GM06990 (cell line): Measurements from ENCODE around the gene TMCO6.
"Not testable (repeated sequence)": the region's sequence is repeated elsewhere in the genome, so short reads cannot be mapped to it uniquely, and the experiment has no call there.

Experiments
- DNase-seq: peaks from one replicate; pipeline ENCODE4 v3.0.0-alpha.2; 2011; ENCODE audit not compliant: insufficient read length; ENCODE audit errors: extremely low read depth
- H3K27me3 ChIP-seq: replicated peaks from 2 replicates; pipeline ENCODE4 v1.6.0; 2011; ENCODE audit warnings: low read length; ENCODE audit not compliant: control insufficient read depth, insufficient read depth
- H3K36me3 ChIP-seq: 2 replicates; pipeline ENCODE4 v1.5.1; 2011; ENCODE audit warnings: low read length; ENCODE audit not compliant: control insufficient read depth, insufficient read depth
- H3K4me3 ChIP-seq: replicated peaks from 2 replicates; pipeline ENCODE4 v1.5.1; 2011; ENCODE audit warnings: low read depth, mild to moderate bottlenecking, control low read depth, low read length
- CTCF ChIP-seq: IDR thresholded peaks from 2 replicates; pipeline ENCODE4 v1.5.1; 2011; ENCODE audit warnings: low read length, control low read depth, mild to moderate bottlenecking, inconsistent platforms; ENCODE audit not compliant: insufficient read depth, poor library complexity, severe bottlenecking

Gene TMCO6

GRCh38 chr5:140596321-140596741 lies 42.9 kb upstream of the TMCO6 start:
- no peak for DNase-seq
- no peak for TF ChIP-seq CTCF
- no peaks in the 10 kb centered on the region for H3K36me3 ChIP-seq
- H3K4me3 ChIP-seq = no peak overlapping the region
- no peaks in the 10 kb centered on the region for H3K27me3 ChIP-seq

DNA sequence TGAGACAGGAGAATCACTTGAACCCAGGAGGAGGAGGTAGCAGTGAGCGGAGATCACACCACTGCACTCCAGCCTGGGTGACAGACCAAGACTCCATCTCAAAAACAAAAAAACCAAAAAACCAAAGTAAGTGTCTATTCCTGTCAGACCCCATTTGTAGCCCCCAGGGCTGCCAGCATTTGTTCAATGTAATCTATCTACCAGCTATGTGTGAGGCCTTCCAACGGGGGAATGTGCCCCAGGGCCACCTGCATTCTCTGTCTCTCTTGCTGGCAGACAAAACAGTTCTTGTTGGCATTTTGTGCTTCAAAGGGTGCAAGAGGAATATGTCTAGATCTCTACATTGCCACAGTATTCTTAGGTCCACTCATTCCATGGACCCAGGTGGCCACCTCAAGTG lies 40.4 kb upstream of the TMCO6 start:
- DNase-seq = no peak
- no peaks in the 10 kb centered on the region for H3K27me3 ChIP-seq
- H3K4me3 ChIP-seq = no peak overlapping the region
- no peaks in the 10 kb centered on the region for H3K36me3 ChIP-seq
- no peak for TF ChIP-seq CTCF

DNA sequence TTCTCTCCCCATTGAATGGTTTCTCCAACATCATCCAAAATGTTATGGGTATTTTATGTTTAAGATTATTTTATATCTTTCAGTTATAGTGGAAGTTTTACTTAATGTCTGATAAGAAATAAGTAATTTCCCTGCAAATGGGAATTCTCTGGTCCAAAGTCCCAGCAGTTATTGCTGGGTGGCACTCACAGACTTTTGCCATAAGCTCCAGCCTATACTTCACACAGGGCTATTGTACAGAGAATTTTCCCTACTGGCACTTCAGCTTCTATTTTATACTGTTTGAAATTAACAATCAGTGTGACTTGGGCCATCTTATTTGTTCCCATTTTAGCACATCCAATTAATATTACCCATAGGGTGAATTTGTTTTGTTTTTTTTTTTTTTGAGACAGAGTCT lies 39.2 kb upstream of the TMCO6 start:
- Histone ChIP-seq H3K36me3 (no peaks in the 10 kb centered on the region), H3K27me3 (no peaks in the 10 kb centered on the region), H3K4me3 (no peak overlapping the region)
- DNase-seq = no peak
- TF ChIP-seq CTCF = no peak

DNA sequence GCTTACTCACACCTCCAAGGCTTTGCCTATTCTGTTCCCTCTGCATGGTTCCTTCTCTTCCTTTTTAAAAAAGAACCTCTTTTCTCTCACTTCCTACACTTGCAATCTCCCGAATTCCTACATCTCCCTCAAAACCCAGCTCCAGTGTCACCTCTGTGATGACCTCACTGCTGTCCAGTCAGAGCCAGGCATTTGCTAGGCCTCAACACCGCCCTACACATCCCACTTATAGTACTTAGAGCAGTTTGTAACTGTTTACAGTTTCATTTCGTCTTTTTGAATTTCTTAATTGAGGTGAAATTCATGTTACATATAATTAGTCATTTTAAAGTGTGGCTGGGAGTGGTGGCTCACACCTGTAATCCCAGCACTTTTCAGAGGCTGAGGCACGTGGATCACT lies 37.1 kb upstream of the TMCO6 start:
- Histone ChIP-seq H3K4me3 (no peak overlapping the region), H3K27me3 (no peaks in the 10 kb centered on the region), H3K36me3 (no peaks in the 10 kb centered on the region)
- DNase-seq = no peak
- no peak for TF ChIP-seq CTCF

DNA sequence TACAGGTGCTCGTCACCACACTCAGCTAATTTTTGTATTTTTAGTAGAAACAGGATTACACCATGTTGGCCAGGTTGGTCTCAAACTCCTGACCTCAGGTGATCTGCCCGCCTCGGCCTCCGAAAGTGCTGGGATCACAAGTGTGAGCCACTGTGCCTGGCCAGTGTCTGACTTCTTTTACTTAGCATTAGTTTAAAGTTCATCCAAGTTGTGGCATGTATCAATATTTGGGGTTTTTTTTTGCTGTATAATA lies 35.9 kb upstream of the TMCO6 start:
- not testable (repeated sequence) for H3K27me3 ChIP-seq, H3K4me3 ChIP-seq, DNase-seq, H3K36me3 ChIP-seq

- no peak for DNase-seq
- no peaks in the 10 kb centered on the region for H3K36me3 ChIP-seq
- H3K27me3 ChIP-seq = no peaks in the 10 kb centered on the region
- no peak for TF ChIP-seq CTCF
- H3K4me3 ChIP-seq = no peak overlapping the region
Measured at GRCh38 chr5:140603734-140604133, 35.5 kb upstream of the TMCO6 start.
